ENCODE measurements around the gene SRSF10.
"Not testable (repeated sequence)": the region's sequence is repeated elsewhere in the genome, so short reads cannot be mapped to it uniquely, and the experiment has no call there.

Gene SRSF10

GRCh38 chr1:23959461-23960290 lies 20.5 kb downstream of the SRSF10 start, which contains the start of gene PNRC2:
Gene PNRC2, plus strand, starts transcription at chr1:23959828. Its CDS starts 1,630 bp downstream, at chr1:23961458.
- H3K36me3 ChIP-seq (ENCODE audit: low read length) = peaks cover 17% of the 10 kb centered on the region
- H3K27me3 ChIP-seq (ENCODE audit: low read length) = no peaks in the 10 kb centered on the region
- H3K9me3 ChIP-seq (ENCODE audit: insufficient read depth, low read length) = no peaks in the 10 kb centered on the region
- no peak for TF ChIP-seq EZH2phosphoT487 (conservative IDR thresholded peaks at IDR 0.05; ENCODE audit: low read length)
- no peak for TF ChIP-seq CTCF (IDR thresholded peaks at IDR 0.05; ENCODE audit: insufficient read depth, low read length, poor library complexity, severe bottlenecking)
- peak within 1 kb of the TSS; percentile 96 for H3K4me2 ChIP-seq (ENCODE audit: low read depth, low read length, poor library complexity, severe bottlenecking)
- peak within 1 kb of the TSS; percentile 98 for H3K27ac ChIP-seq (ENCODE audit: low read depth, low read length)
- peak within 1 kb of the TSS; percentile 6 for H2AFZ ChIP-seq (ENCODE audit: low read depth, low read length, severe bottlenecking)
- H3K9me2 ChIP-seq (replicated peaks; ENCODE audit: insufficient read depth, low read length) = no peaks in the 10 kb centered on the region
- H3K9ac ChIP-seq (ENCODE audit: low read length) = peak within 1 kb of the TSS; percentile 95
- H3F3A ChIP-seq (ENCODE audit: insufficient read depth) = peaks cover 66% of the 10 kb centered on the region
- peaks cover 6% of the 10 kb centered on the region for H4K20me1 ChIP-seq (ENCODE audit: low read depth, low read length)
- peak within 1 kb of the TSS; percentile 76 for H3K4me3 ChIP-seq (ENCODE audit: insufficient read depth, low read length, poor library complexity, severe bottlenecking)
- H3K79me2 ChIP-seq (ENCODE audit: insufficient read depth, low read length) = peaks cover 20% of the 10 kb centered on the region

DNA sequence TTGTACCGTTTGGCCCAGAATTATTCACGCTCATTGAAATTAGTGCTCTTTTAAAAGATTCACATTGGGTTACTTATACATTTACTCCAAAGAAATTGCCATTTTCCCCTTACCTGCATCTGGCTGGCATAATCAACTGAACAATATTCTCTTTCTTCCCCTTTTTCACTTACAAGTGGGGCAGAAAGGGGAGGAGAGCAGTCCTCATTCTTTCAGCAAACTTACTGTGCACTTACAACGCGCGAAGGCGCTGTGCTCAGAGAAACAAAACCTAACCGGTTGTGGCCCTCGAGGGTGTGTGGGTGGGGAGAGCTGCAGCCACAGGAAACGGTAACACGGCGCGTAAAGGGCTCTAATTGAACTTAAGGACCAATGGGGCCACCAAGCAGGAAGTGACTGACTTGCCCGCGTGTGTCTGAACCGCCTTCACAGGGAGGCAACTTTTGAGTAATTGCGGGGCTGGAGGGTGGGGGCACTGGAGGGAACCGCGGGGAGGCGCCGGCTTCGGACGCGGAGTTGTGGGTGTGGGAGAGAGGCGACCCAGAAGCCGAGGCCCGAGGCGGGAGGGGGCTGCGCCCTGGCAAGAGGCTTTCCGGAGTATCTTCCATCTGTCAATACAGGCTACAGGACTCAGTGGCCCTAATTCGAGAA lies 21.2 kb downstream of the SRSF10 start:
- peaks cover 4% of the 10 kb centered on the region; the same call in 1 of the 2 replicates for H4K20me1 ChIP-seq (ENCODE audit: low read depth, low read length)
- peak overlapping the region; percentile 98 for H3K27ac ChIP-seq (ENCODE audit: low read depth, low read length)
- H3K79me2 ChIP-seq (ENCODE audit: insufficient read depth, low read length) = peaks cover 20% of the 10 kb centered on the region
- H3K9me2 ChIP-seq (replicated peaks; ENCODE audit: insufficient read depth, low read length) = no peaks in the 10 kb centered on the region
- H3K36me3 ChIP-seq (ENCODE audit: low read length) = peaks cover 13% of the 10 kb centered on the region
- no peaks in the 10 kb centered on the region for H3K9me3 ChIP-seq (ENCODE audit: insufficient read depth, low read length)
- TF ChIP-seq EZH2phosphoT487 (conservative IDR thresholded peaks at IDR 0.05; ENCODE audit: low read length) (no peak), CTCF (IDR thresholded peaks at IDR 0.05; ENCODE audit: insufficient read depth, low read length, poor library complexity, severe bottlenecking) (peak; percentile 41)
- peak overlapping the region; percentile 95 for H3K9ac ChIP-seq (ENCODE audit: low read length)
- peak overlapping the region; percentile 96 for H3K4me2 ChIP-seq (ENCODE audit: low read depth, low read length, poor library complexity, severe bottlenecking)
- H2AFZ ChIP-seq (ENCODE audit: low read depth, low read length, severe bottlenecking) = peak overlapping the region; percentile 6
- no peaks in the 10 kb centered on the region for H3K27me3 ChIP-seq (ENCODE audit: low read length)
- H3F3A ChIP-seq (ENCODE audit: insufficient read depth) = peaks cover 59% of the 10 kb centered on the region
- peak overlapping the region; percentile 60 for H3K4me3 ChIP-seq (ENCODE audit: insufficient read depth, low read length, poor library complexity, severe bottlenecking)

DNA sequence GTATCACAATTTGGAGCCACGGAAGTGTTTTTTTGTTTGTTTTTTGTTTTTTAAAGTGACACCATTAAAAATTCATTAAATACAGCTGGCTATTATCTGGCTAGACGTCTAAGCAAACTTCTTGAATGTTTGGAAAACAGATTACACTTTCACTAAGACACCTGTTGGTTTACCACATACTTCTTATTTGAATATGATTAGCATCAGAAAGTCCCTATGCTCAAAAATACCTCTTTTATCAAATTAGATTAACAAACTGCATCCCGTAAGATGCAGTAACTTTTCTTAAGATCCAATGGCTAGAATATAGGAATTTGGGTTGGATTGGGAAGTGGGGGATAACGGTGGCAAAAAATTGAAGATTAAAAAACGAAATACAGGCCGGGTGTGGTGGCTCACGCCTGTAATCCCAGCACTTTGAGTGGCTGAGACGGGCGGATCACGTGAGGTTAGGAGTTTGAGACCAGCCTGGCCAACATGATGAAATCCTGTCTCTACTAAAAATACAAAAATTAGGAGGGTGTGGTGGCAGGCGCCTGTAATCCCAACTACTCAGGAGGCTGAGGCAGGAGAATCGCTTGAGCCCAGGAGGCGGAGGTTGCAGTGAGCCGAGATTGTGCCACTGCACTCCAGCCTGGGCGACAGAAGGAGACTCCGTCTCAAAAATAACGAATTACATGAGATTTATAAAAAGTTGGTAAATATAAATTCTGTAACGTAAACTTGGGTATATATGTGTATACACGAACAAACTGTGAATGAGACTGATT lies 21.9 kb downstream of the SRSF10 start:
- not testable (repeated sequence) for H4K20me1 ChIP-seq (ENCODE audit: low read depth, low read length); H3K9me2 ChIP-seq (replicated peaks; ENCODE audit: insufficient read depth, low read length); H3K27me3 ChIP-seq (ENCODE audit: low read length); H3K9me3 ChIP-seq (ENCODE audit: insufficient read depth, low read length)
- Histone ChIP-seq H3K79me2 (ENCODE audit: insufficient read depth, low read length) (peaks cover 20% of the 10 kb centered on the region), H3F3A (ENCODE audit: insufficient read depth) (peaks cover 52% of the 10 kb centered on the region), H3K4me2 (ENCODE audit: low read depth, low read length, poor library complexity, severe bottlenecking) (peak overlapping the region; percentile 96), H3K27ac (ENCODE audit: low read depth, low read length) (peak overlapping the region; percentile 98), H3K4me3 (ENCODE audit: insufficient read depth, low read length, poor library complexity, severe bottlenecking) (peak overlapping the region; percentile 55), H2AFZ (ENCODE audit: low read depth, low read length, severe bottlenecking) (peak overlapping the region; percentile 55), H3K9ac (ENCODE audit: low read length) (peak overlapping the region; percentile 95), H3K36me3 (ENCODE audit: low read length) (peaks cover 13% of the 10 kb centered on the region)

Measured in SU-DHL-6 (cell line).